ACHN (cell line): Measurements from ENCODE around the gene AUTS2.
"Not testable (repeated sequence)": the region's sequence is repeated elsewhere in the genome, so short reads cannot be mapped to it uniquely, and the experiment has no call there.

Experiments
- DNase-seq: peaks from one replicate; pipeline ENCODE4 v3.0.0-alpha.2; 2015
- in situ Hi-C: cut with HindIII; loops from 2 replicates; pipeline ENCODE4 v1.10.0; 2017; ENCODE audit warnings: low sequenced_read_pairs, low pct_ligation_motif_present, low pct_unique_long_range_greater_than_20kb

The AUTS2 gene

DNA sequence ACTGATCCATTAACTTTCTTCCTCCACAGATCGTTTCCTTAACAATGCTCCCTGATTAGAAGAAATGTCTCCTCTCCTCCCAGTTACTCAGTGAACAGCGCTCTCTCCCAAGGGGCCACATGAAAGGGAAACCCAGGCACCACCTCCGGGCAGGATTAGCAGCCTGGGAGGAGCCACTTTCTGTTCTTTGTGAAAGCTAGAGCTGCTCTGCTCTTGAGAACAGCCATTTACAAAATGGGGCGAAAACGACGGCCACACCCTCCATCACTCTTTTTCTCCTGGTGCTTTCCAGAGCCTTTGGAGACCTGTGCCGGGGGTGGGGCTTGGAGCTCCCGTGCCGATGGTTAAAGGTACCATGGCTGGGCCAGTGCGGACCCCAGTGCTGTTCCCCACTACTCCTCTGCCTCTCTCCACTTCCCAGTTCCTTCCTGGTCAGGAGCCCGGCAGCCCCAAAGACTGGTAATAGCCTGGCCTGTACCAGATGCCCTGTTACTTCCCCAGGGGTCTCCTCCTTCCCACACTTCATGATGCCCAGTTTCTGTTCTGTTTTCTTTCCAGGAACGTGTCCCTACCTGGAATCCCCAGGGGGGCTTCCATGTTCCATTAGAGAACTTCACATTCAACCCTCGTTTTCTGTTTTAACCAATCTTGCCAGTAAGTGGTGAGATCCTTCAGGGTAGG is 1130.7 kb downstream of the AUTS2 start:
- DNase-seq: no peak
- in situ Hi-C loops: no loop called here

DNA sequence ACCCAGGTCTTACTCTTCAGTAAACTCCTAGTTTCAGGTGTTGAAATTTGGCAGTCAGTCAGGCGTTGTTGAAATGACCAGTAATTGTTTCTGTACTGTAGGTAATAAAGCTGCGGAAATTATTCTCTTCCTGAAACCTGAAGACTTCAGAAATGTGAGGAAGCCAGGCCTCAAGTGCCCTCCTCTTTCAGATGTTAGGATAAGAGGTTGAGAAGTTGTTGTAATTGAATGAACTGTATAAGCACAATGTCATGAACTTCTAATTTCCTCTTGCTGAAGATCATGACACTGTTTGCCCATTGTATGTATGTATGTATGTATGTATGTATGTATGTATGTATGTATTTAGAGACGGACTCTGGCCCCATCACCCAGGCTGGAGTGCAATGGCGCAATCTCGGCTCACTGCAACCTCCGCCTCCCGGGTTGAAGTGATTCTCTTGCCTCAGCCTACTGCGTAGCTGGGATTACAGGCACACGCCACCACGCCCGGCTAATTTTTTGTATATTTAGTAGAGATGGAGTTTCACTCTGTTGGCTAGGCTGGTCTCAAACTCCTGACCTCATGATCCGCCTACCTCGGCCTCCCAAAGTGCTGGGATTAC is 1131.4 kb downstream of the AUTS2 start:
- in situ Hi-C loops, DNase-seq: not testable (repeated sequence)

DNA sequence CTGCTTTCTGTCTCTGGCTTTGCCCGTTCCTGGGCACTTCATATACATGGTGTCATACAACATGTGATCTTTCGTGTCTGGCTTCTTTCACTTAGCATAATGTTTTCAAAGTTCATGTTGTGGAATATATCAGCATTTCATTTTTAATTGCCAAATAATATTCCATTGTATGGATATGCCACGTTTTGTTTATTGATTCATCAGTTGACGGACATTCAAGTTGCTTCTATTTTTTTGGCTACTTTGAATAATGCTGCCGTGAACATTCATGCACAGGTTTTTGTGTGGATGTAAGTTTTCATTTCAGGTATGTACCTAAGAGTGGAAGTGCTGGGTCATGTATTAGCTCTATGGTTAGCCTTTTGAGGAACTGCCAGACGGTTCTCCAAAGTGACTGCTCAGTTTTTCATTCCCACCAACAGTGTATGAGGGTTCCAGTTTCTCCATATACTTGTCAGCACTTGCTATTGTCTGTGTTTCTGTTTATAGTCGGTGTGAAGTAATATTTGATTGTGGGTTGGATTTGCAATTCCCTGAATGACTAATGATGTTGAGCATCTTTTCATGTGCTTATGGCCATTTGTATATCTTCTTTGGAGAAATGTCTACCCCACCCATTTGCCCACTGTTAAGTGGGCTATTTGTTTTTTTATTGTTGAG is 1132.3 kb downstream of the AUTS2 start:
- no peak for DNase-seq
- in situ Hi-C loops: no loop called here

DNA sequence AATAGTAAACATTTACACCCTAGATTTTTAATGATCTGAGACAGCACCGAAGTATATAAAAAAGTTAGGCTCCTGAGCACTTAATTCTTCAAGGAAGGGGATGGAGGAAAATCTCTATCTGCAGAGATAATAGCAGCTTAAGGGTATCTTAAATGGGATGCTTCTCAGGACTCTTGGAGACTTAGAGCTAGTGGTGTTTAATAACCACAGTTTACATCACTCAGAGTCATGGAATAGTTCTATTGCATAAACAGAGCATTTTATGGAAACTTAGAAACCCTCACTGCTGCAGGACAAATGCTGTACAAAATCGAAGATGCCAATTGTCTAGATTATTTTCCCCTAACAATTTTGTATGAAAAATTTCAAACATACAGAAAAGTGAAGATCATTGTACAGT is 1134.8 kb downstream of the AUTS2 start:
- no peak for DNase-seq
- in situ Hi-C loops: no loop called here

DNA sequence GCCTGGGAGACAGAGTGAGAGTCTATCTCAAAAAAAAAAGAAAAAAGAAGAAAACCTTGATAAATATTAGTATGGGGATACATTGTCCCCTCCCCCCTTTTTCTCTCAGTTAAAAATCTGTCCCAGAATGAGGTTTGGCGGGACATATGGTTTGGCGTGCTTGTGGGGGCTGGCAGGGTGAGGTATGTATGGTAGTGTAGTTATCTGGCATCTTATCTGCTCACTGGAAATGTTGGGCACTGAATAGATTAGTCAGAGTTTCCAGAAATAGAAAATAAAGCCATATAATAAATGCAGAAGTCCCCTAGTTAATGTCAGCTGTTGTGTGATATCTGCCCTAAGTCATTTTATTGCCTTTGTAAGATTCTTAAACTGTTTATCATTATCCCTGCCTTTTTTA is 1136.1 kb downstream of the AUTS2 start:
- in situ Hi-C loops: no loop called here
- no peak for DNase-seq

DNA sequence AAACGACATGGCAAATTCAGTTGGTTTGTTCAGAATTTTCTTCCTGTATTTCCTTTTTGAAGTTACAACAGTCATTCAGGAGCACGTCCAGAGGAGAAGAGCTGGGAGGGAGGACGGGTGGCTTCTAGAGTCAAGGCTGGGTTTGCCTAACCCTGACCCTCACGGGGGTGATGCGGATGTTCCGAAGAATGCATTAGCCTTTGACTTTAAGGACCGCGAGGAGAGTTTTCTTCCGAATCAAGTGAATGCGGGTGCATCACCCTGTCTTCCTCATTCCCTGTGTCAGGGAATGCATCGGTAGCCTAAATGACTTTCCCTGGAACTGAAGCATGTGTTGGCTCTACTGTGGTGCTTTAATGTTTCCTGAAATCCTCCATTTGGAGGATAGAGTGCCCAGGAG is 1137.0 kb downstream of the AUTS2 start:
- in situ Hi-C loops: no loop called here

DNA sequence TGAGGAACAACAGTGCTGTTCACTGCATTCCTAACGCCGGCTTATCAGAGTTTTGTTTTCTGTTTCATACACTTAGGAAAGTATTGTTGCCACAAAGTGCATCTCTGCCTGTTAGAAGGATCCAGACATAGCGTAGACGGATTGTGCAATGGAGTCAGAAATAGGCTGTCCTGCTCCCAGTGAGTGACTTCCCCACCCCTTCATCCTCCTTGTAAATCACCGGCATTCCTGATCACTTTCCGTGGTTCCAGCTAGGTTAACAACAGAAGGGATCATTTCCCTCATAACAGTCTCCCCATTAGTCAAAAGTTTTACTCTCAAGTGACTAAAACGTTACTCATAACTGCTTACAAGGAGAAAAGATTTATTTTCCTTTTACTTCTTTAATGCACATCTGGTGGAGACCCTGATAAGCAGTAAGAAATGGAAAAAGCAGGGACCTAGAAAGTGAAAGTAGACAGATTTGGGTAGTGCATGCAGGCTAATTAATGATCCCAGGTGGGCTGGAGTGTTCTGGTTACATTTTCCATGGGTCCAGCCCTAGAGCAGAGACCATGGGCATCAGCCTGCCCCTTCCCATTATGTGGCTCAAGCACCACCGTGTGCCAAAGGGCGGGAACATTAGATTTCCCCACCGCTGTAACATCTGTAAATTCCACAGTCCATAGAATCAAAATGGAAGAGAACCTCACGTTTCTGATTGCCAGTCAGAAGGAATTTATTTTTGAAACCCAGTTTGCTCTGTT is 1138.6 kb downstream of the AUTS2 start:
- in situ Hi-C loops: no loop called here
- peak; percentile 7 for DNase-seq

More for the DNA sequence above, 1137.0 kb downstream of the AUTS2 start:
- no peak for DNase-seq

DNA sequence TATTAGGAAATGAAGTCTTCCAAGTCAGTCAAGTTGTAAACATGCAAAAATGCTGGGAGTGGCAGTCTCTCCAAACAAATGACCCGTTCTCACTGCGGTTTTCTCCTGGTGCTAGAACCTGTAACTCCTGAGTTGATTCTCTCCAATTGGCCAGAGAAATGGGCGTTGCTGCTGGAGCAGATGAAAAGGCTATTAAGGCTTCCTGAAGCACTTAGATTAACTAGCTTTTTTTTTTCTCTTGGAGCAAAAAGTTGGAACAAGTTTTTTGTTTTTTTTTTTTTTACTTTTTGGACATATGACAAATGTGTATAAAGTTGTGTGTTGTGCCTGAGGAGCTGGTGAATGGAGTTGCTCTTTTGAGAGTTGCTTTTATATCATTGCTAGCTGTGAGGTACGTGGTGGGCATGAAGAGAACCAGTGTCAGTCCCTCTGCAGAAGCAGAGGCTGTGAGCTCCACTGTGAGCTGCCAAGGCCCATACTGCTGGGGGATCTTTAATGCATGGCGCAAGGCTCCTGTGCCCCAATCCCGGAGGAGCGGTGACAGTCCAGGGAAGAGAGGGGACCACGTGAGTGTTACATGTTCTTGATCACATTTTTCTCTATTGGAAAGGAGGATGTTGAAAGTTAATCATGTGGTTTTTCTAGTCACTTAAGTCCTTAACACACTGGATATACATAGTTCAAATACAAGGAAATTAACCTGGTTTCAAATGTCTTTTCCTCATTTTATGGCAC is 1140.0 kb downstream of the AUTS2 start:
- no peak for DNase-seq
- in situ Hi-C loops: no loop called here

DNA sequence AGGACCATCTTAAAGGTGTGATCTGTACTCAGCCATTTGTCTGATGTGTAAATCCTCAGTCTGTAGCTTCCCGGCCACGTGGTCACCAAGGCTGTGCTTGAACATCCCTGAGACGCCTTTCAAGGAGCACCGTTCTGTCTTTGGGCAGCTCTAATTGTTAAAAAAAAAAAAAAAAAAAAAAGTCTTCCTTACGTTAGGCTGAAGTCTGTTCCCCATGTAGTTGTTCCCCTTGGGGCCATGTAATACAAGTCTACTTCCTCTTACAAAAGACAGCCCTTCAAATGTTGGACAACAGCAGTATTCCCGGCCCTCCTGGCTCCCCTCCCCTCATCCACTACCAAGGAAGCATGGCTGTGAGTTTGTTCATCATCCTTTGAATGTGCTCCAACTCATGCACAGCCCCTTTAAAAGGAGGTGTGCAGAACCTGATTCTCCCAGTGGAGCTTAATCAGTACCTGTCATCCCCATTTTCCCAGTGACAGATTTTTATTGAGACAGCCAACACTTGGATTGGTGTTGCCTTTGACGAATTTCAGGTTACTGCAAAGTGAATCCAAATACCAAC is 1141.5 kb downstream of the AUTS2 start:
- in situ Hi-C loops: no loop called here
- no peak for DNase-seq

DNA sequence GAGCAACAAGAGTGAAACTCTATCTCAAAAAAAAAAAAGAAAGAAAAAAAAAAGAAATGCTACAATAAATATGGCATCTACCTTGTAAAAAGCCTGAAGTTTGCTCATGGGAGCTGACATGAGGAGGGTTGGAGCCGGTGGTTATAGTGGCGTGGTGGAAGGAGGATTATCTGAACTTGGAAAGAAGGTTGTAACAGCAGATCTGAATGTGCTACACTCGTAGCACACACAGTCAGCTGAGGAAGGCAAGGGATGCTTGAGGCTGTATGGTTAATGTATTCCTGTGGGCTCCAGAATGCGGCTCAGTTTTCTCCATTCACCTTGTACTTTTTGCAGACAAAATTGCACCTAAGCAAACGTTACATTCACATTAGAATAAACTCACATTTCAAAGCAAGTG is 1143.4 kb downstream of the AUTS2 start:
- in situ Hi-C loops: no loop called here
- DNase-seq: no peak

DNA sequence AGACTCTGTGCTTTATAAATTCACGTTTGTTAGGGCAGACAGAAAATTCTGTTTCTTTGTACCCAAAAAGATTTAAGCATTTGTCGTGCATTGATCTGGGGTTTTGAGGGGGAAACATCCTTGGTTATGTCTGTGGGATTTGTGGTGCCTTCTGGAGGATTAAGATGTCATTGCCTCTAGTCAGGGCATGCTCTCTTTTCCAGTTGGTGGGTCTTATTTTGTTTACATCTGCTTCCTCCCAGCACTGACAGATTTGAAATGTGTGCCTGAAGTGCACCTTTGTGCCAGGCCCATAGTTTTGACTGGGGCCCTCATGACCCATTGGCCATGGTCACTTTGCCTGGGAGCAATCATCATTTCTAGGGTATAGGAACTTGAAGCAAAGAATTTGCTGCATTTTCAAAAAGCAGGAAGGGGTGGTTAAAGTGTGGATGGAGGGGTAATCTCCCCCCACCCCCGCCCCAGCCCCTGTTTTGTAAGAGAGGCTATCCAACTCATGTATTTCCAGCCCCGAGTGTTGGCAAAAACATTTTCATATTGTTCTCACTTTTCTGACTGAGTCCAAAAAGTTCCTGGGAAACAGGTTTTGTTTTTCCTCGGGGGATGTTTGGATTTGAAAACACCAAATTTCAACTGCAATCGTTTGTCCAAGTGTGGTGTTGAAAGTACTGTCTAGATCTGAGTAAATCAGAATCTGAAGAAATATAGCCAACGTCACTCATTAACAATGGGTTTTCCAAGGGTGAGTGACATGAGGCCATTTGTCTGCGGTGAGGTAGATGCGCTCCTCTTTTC is 1145.5 kb downstream of the AUTS2 start:
- DNase-seq: no peak
- in situ Hi-C loops: no loop called here

DNA sequence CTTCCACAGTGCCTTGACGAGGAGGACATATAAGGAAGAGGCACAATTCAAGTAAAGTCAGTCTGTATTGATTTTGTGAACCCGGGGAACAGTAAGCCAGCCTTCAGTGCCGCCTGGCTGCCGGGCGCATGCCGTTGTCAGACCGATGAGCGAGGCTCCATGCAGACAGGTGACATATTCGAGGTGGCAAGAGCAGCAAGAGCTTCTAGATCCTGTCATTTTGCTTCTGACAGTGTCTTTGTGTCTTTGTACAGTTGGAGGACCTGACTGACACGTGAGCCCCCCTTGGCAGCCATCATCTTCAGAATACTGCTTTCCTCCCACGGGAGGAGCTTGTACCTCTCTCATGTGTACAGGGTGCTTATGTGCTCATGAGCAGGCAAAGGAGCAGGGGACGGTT is 1146.2 kb downstream of the AUTS2 start:
- no peak for DNase-seq
- in situ Hi-C loops: no loop called here

DNA sequence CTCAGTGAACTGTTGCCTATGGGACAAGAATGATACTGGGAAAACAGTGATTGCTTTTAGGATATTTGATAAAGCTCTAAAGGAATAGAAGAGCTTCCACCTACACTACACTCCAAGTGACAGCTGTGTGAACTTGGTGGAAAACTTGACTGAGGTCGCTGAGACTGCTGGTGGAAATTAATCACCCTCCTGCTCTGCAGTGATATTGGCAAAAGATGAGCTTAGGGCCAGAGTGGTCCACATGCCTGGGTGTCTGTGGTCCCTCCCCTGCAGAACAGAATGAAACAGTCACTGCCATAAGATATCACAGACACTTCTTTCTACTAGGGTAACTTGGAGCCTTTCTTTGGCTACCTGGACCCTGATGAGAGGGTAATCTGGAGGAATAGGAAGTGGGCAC is 1151.6 kb downstream of the AUTS2 start:
- in situ Hi-C loops: no loop called here
- DNase-seq: no peak

DNA sequence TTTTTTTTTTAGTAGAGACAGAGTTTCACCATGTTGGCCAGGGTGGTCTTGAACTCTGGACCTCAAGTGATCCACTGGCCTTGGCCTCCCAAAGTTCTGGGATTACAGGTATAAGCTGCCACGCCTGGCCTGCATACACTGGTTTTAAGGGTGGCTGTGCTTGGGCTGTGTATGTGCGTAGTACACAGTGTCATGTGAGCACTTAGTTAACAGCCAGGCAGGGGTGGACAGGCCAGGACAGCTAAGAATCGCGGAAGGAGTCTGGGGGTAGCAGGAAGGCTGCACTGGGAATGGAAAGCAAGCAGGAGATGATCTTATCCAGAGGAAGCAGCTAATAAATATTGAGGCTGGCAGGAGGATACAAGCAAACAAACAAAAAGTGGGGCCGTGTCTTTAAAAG is 1153.6 kb downstream of the AUTS2 start:
- no peak for DNase-seq
- in situ Hi-C loops: no loop called here

DNA sequence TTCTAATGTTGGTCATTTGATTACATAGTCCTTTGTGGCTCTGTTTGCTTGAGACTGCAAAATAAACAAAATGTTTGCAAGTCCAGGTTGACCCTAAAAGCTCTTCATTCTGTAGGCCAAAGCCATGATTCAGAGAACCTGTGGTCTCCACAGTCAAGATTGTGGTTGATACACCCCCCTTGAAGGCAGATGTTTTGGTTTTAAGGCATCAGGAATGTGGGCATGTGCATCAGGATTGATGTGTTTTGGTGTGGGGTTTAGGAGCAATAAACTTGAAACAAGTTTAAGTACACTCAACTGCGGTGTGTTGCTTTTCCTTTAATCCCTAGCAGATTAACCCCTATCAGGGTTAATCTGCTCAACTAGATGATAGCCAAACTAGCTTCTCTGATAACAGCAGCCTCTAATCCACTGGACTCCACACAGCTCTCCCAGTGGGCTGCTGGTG is 1154.5 kb downstream of the AUTS2 start:
- in situ Hi-C loops: no loop called here
- DNase-seq: no peak

DNA sequence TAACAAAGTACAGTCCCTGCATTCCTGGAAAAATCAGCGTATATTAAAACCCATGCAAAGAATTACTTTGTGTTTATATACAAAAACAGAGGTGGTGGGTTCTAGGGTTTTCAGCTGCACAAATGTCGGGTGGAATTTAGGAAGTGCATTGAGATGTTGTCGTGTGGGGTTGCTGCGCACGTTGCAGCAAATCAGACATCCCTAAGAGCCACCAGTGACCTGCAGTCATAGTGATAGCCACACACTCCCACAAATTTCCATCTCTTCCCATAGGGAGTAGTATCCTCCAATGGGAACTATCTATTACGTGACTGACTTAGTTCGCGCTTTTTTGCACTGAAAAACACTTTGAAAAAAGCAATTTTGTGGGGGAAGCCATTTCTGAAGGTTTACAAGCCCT is 1158.5 kb downstream of the AUTS2 start:
- no peak for DNase-seq

DNA sequence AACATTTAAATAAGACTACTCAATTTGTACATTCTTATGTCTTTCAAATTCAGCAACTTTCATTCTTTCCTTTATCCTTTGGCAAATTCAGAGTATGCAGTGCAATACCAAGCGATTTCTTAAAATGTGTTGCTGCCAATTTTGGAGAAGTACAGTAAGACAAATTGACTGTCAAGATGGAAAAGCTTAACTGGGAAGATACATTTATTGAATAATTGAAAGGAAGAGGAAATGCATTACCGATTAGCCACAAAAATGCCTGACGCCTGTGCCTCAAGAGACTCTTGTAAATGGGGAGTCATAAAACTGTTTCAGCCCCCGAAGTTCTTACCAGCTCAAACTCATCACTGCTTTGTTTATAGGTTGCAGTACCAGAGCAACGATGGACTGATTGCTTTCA is 1160.4 kb downstream of the AUTS2 start:
- DNase-seq: no peak
- in situ Hi-C loops: no loop called here

More for the DNA sequence above, 1158.5 kb downstream of the AUTS2 start:
- in situ Hi-C loops: no loop called here

DNA sequence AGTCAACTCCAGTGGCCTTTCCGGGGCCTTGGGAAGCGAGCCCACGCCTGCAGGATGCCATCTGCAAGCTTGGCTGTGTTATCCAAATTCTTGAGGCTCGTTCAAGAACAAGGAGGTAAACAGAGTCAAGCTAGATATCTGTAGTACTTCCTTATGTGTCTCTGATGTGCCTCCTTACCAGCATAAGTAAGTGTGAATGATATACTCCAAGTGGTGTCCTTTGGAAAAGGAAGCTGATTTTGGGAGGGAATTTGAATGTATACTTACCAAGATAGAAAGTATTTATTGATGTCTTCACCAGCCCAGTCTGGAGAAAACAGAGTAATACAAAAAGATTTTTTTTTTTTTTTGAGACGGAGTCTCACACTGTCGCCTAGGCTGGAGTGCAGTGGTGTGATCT is 1161.4 kb downstream of the AUTS2 start:
- no peak for DNase-seq
- in situ Hi-C loops: no loop called here
